OCI-LY7 (cell line): Measurements from ENCODE around the gene RCN2.

ENCODE experiments used
- CTCF ChIP-seq: fragments of 200-600 bp; sonication (generic); conservative IDR thresholded peaks from 2 replicates; pipeline ENCODE4 v1.5.1; 2014; ENCODE audit warnings: mild to moderate bottlenecking, antibody characterized with exemption, low read length, moderate library complexity, mixed read lengths
- EZH2phosphoT487 ChIP-seq: fragments of 200-600 bp; sonication (generic); IDR thresholded peaks from 2 replicates; pipeline ENCODE4 v1.6.1; 2018; ENCODE audit warnings: low read depth, borderline replicate concordance, mild to moderate bottlenecking, mixed run types, antibody characterized with exemption, low read length, moderate library complexity, mixed read lengths

GRCh38 chr15:76996076-76996525, 64.6 kb downstream of the RCN2 start:
- TF ChIP-seq CTCF (no peak), EZH2phosphoT487 (no peak)
